HepG2 (cell line): ENCODE measurements around the gene IGF2BP3. TPM values are rescaled to one million over a fixed set of nuclear protein-coding genes. Genes with fewer than 3 reads are reported as not detected.
"Not testable (repeated sequence)": the region's sequence is repeated elsewhere in the genome, so short reads cannot be mapped to it uniquely, and the experiment has no call there.

ENCODE experiments used
- ATAC-seq: fragments of 200-7000 bp; cut with Tn5 transposase; 3 replicates; pipeline ENCODE4 v1.9.1; 2020; ENCODE audit warnings: mild to moderate bottlenecking, moderate library complexity
- BruUV-seq: library from RNA; stranded (reverse); fragments of 400-500 nt; replicated peaks from 2 replicates; lab custom pipeline; 2021; lab: Mats Ljungman, UMichigan
- CTCF ChIA-PET: fragments of 300-600 bp; formaldehyde crosslinking; extraction: SDS; loops from one replicate; lab custom pipeline; 2021; ENCODE audit warnings: low total read pairs, inconsistent platforms, low intra/inter-chr PET ratio; lab: Yijun Ruan, JAX
- POLR2A ChIA-PET: fragments of 350-600 bp; sonication (Branson Sonifier 250); formaldehyde crosslinking; loops from one replicate; lab custom pipeline; 2020; ENCODE audit warnings: antibody characterized with exemption, inconsistent platforms; lab: Yijun Ruan, JAX
- DNase-seq: peaks from one replicate; pipeline ENCODE4 v3.0.0-alpha.2; 2015; ENCODE audit warnings: low spot score
- FAIRE-seq: peaks from 3 replicates; lab custom pipeline; 2011; peaks lifted over from hg19 to GRCh38; lab: Jason Lieb, UNC
- H2AFZ ChIP-seq: one replicate; pipeline ENCODE4 v1.6.1; 2011; ENCODE audit warnings: low read length, inconsistent platforms
- H3K27ac ChIP-seq: fragments of 300-600 bp; 3 replicates; pipeline ENCODE4 v1.8.0; 2011; ENCODE audit warnings: mixed run types, mild to moderate bottlenecking, mixed read lengths, low read length, inconsistent platforms; ENCODE audit not compliant: insufficient read depth; ENCODE audit errors: extremely low read length
- H3K27me3 ChIP-seq, 2 experiments: fragments of 200-600 bp in 1 of 2; 2 replicates in 1 of 2; 3 replicates in 1 of 2; pipeline versions ENCODE4 v1.6.0 to v1.8.0; 2011; ENCODE audit warnings: low read length in 2 of 2, mild to moderate bottlenecking in 2 of 2, moderate library complexity in 2 of 2, inconsistent platforms in 1 of 2; ENCODE audit not compliant: insufficient read depth in 2 of 2, control insufficient read depth in 1 of 2
- H3K36me3 ChIP-seq, 2 experiments: fragments of 200-600 bp in 1 of 2; replicated peaks in 1 of 2; 2 replicates in 1 of 2; 3 replicates in 1 of 2; pipeline versions ENCODE4 v1.5.1 to v1.8.0; 2011; ENCODE audit warnings: low read length in 2 of 2, inconsistent platforms in 1 of 2; ENCODE audit not compliant: insufficient read depth in 2 of 2, control insufficient read depth in 1 of 2
- H3K4me1 ChIP-seq: 2 replicates; pipeline ENCODE4 v1.5.1; 2012; ENCODE audit warnings: low read length, inconsistent platforms; ENCODE audit not compliant: insufficient read depth
- H3K4me2 ChIP-seq: 2 replicates; pipeline ENCODE4 v1.6.0; 2011; ENCODE audit warnings: low read depth, low read length, inconsistent platforms
- H3K4me3 ChIP-seq, 3 experiments: fragments of 200-600 bp in 1 of 3; sonication (generic), shearing (Covaris generic) in 1 of 3; replicated peaks in 1 of 3; 2 replicates each; pipeline ENCODE4 v1.5.1; 2011 to 2016; ENCODE audit warnings: low read length in 3 of 3, inconsistent platforms in 2 of 3, low read depth in 2 of 3, mild to moderate bottlenecking in 2 of 3, control low read depth in 1 of 3, mixed read lengths in 1 of 3; ENCODE audit not compliant: insufficient read depth in 1 of 3
- H3K79me2 ChIP-seq: one replicate; pipeline ENCODE4 v1.6.1; 2011; ENCODE audit warnings: low read length, inconsistent platforms; ENCODE audit not compliant: insufficient read depth
- H3K9ac ChIP-seq: 2 replicates; pipeline ENCODE4 v1.6.0; 2011; ENCODE audit warnings: mild to moderate bottlenecking, low read depth, low read length, inconsistent platforms; ENCODE audit not compliant: insufficient read depth
- H3K9me3 ChIP-seq: 2 replicates; pipeline ENCODE4 v1.5.1; 2012; ENCODE audit warnings: mild to moderate bottlenecking, low read length
- H4K20me1 ChIP-seq: 2 replicates; pipeline ENCODE4 v1.6.0; 2011; ENCODE audit warnings: inconsistent platforms, mild to moderate bottlenecking, low read length, moderate library complexity; ENCODE audit not compliant: insufficient read depth
- ATRX ChIP-seq: sonication (generic); formaldehyde crosslinking; IDR thresholded peaks from 2 replicates; pipeline ENCODE4 v1.4.0; 2020; ENCODE audit warnings: missing genetic modification reagents, borderline replicate concordance
- DNMT3B ChIP-seq: conservative IDR thresholded peaks from 2 replicates; pipeline ENCODE4 v1.6.1; 2016; ENCODE audit warnings: missing biosample characterization, control low read depth
- GABPA ChIP-seq, 2 experiments: IDR thresholded peaks; 2 replicates each; pipeline ENCODE4 v1.6.1; 2011 to 2016; ENCODE audit warnings: low read depth in 2 of 2, low read length in 1 of 2, missing biosample characterization in 1 of 2, missing genetic modification characterization in 1 of 2
- NFYB ChIP-seq: sonication (generic); formaldehyde crosslinking; IDR thresholded peaks from 2 replicates; pipeline ENCODE4 v1.4.0; 2020; ENCODE audit warnings: missing genetic modification reagents
- NFYC ChIP-seq: IDR thresholded peaks from 2 replicates; pipeline ENCODE4 v1.6.1; 2016; ENCODE audit warnings: missing genetic modification reagents, missing compliant biosample characterization
- ZC3H4 ChIP-seq: sonication (generic); formaldehyde crosslinking; IDR thresholded peaks from 2 replicates; pipeline ENCODE4 v1.4.0; 2020; ENCODE audit warnings: missing genetic modification reagents, borderline replicate concordance
- ZMYM4 ChIP-seq: sonication (generic); formaldehyde crosslinking; IDR thresholded peaks from 2 replicates; pipeline ENCODE4 v1.8.1; 2023; ENCODE audit warnings: mild to moderate bottlenecking, missing genetic modification reagents
- WGBS: methylation state at CpG from one replicate; pipeline ENCODE4 v1.1.6; 2017; ENCODE audit warnings: low lambda C conversion rate; 5-methylcytosine and 5-hydroxymethylcytosine counted together
- in situ Hi-C: cut with HindIII; loops from 2 replicates; pipeline ENCODE4 v1.10.0; 2017; ENCODE audit warnings: low pct_unique_long_range_greater_than_20kb; ENCODE audit not compliant: extremely low pct_ligation_motif_present
- intact Hi-C: fragments of 100-400 bp; cut with micrococcal nuclease; formaldehyde crosslinking; loops from one replicate; pipeline ENCODE4 v1.10.0; 2022; ENCODE audit not compliant: unreplicated experiment
- polyA plus RNA-seq, 8 experiments: library from polyadenylated mRNA; depleted of rRNA in 3 of 8; stranded (reverse) in 7 of 8; unstranded in 1 of 8; fragments of >200 nt; fragmentation: Illumina TruSeq in 4 of 8; extraction: Trizol in 4 of 8; gene quantifications; 2 replicates each; pipeline versions ENCODE4 v1.2.1 to v1.2.3, GENCODE V29; 2011 to 2016; ENCODE audit warnings: low read depth in 4 of 8, missing spikeins in 1 of 8, mixed read lengths in 1 of 8; ENCODE audit not compliant: insufficient read depth in 1 of 8
- total RNA-seq, 5 experiments: library from RNA; depleted of rRNA; stranded (reverse); fragments of >200 nt; fragmentation: Illumina TruSeq; extraction: Trizol; gene quantifications; 2 replicates each; pipeline ENCODE4 v1.2.3, GENCODE V29; 2016; ENCODE audit warnings: low read depth in 1 of 5
- TF ChIP-seq, protein P1 (sequence below): IDR thresholded peaks from 2 replicates; pipeline ENCODE4 v1.6.1; 2016; ENCODE audit warnings: control low read depth
- TF ChIP-seq, protein P2 (sequence below): sonication (generic); formaldehyde crosslinking; IDR thresholded peaks from 2 replicates; pipeline ENCODE4 v1.4.0; 2020; ENCODE audit warnings: missing genetic modification reagents

Gene IGF2BP3
- total and polyA plus RNA-seq, 2 of the 13 experiments (the other 11 are each of a cell fraction or from before 2014, with no cell fraction given) = 37.7 to 39.5 TPM

DNA sequence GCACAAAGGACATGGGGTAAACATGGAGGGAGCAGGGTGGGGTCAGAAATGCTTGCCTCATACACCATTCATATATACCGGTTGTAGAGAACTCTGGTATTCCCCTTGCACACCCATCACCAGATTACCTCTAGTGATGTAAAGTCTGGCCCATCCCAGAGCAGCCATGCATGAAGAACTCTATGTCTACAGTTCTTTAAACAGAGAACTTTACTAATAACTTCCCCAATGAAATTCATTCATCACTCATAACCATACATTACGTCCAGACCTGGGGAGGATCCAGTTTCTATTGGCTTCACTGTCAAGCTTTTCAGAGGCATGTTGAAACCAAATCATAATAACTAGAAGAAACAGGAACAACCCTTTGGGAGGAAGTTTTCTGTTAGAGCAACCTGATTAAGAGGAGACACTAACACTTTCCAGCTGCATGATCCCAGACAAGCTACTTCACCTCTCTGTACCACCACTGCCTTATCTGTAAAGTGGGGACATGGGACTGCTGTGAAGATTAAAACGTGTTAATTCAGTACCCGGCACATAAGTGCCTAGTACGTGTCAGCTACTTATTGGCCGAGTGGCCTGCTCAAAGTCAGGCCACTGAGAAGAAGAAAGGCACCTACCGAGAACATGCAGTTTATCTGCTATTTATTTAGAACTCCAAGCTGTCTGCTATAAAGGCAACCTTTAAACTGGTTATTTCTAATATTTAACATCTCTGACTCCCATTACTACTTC, 59.7 kb downstream of the IGF2BP3 start (continued):
- TF ChIP-seq GABPA (IDR thresholded peaks at IDR 0.05; ENCODE audit: low read depth, low read length) (no peak), GABPA (CRISPR knock-in tag; IDR thresholded peaks at IDR 0.05; ENCODE audit: low read depth) (no peak)

DNA sequence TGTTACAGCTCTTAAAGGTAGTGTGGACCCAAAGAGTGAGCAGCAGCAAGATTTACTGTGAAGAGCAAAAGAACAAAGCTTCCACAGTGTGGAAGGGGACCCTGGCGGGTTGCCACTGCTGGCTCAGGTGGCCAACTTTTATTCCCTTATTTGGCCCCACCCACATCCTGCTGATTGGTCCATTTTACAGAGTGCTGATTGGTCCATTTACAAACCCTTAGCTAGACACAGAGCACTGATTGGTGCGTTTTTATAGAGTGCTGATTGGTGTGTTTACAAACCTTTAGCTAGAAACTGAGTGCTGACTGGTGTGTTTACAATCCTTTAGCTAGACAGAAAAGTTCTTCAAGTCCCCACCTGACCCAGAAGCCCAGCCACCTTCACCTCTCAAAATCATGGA, 63.7 kb downstream of the IGF2BP3 start:
- H3K36me3 ChIP-seq = peaks cover 10 to 53% of the 10 kb centered on the region in 2 experiments
- POLR2A ChIA-PET = interaction anchor here (0.7 kb wide), 1 partner anchor 15 kb away, joined by 3 read pairs; no protein-coding TSS in a partner anchor

DNA sequence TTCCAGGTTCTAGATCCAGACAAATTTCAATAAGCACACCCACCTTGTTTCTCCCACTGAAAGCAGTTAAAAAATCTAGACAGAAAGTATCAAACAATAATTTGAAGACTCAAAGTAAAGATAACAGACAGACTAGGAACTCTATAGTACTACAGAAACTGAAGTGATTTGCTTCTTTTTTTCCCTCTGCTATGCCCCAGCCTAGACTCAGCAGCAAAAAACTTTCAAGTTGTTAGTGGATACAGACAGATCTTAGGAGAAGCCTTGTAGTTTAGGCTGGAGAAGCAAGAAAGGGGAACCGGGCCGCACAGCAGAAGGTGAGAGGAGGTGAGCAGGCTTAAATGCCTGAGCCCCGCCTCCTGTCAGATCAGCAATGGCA, 65.1 kb downstream of the IGF2BP3 start:
- ChIA-PET POLR2A (no interaction called here), CTCF (no interaction called here)
- 100% methylated on average over 3 of the region's 3 CpGs for WGBS
- Histone ChIP-seq H3K4me2 (no peak overlapping the region), H3K4me3 (no peak overlapping the region), H3K9ac (no peak overlapping the region), H3K4me1 (no peaks in the 10 kb centered on the region), H3K27ac (no peak overlapping the region), H4K20me1 (no peaks in the 10 kb centered on the region; the same call in 1 of the 2 replicates), H3K79me2 (peaks cover 20% of the 10 kb centered on the region), H3K36me3 (peaks cover 9 to 55% of the 10 kb centered on the region in 2 experiments), H3K27me3 (no peaks in the 10 kb centered on the region), H2AFZ (no peak overlapping the region), H3K9me3 (no peaks in the 10 kb centered on the region)
- no TSS peak for BruUV-seq
- in situ Hi-C loops = no loop called here
- FAIRE-seq (no peak), ATAC-seq (no peak), DNase-seq (no peak)
- TF ChIP-seq ATRX (CRISPR knock-in tag) (no peak), ZC3H4 (CRISPR knock-in tag) (no peak), DNMT3B (CRISPR knock-in tag) (no peak)
- TF ChIP-seq, protein P1, sequence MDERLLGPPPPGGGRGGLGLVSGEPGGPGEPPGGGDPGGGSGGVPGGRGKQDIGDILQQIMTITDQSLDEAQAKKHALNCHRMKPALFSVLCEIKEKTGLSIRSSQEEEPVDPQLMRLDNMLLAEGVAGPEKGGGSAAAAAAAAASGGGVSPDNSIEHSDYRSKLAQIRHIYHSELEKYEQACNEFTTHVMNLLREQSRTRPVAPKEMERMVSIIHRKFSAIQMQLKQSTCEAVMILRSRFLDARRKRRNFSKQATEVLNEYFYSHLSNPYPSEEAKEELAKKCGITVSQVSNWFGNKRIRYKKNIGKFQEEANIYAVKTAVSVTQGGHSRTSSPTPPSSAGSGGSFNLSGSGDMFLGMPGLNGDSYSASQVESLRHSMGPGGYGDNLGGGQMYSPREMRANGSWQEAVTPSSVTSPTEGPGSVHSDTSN (CRISPR knock-in tag) = no peak
- TF ChIP-seq, protein P2, sequence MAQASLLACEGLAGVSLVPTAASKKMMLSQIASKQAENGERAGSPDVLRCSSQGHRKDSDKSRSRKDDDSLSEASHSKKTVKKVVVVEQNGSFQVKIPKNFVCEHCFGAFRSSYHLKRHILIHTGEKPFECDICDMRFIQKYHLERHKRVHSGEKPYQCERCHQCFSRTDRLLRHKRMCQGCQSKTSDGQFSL (CRISPR knock-in tag) = no peak
- intact Hi-C loops = no loop called here

More for the DNA sequence above, 63.7 kb downstream of the IGF2BP3 start:
- H3K4me1 ChIP-seq, H3K9ac ChIP-seq, H3K4me2 ChIP-seq, in situ Hi-C loops, H4K20me1 ChIP-seq, BruUV-seq, H3K27ac ChIP-seq, DNase-seq, H2AFZ ChIP-seq, intact Hi-C loops, ATAC-seq, FAIRE-seq, H3K9me3 ChIP-seq, H3K27me3 ChIP-seq, CTCF ChIA-PET, H3K4me3 ChIP-seq: not testable (repeated sequence)
- 100% methylated on average over 2 of the region's 2 CpGs for WGBS
- TF ChIP-seq NFYB (CRISPR knock-in tag) = peak; percentile 75
- peak; percentile 19; the same call in 1 of the 2 replicates for TF ChIP-seq ZMYM4
- peak; percentile 59 for TF ChIP-seq NFYC (CRISPR knock-in tag)
- peaks cover 24% of the 10 kb centered on the region for H3K79me2 ChIP-seq
